Measurements from ENCODE around the gene CFAP43.

Gene CFAP43, protein sequence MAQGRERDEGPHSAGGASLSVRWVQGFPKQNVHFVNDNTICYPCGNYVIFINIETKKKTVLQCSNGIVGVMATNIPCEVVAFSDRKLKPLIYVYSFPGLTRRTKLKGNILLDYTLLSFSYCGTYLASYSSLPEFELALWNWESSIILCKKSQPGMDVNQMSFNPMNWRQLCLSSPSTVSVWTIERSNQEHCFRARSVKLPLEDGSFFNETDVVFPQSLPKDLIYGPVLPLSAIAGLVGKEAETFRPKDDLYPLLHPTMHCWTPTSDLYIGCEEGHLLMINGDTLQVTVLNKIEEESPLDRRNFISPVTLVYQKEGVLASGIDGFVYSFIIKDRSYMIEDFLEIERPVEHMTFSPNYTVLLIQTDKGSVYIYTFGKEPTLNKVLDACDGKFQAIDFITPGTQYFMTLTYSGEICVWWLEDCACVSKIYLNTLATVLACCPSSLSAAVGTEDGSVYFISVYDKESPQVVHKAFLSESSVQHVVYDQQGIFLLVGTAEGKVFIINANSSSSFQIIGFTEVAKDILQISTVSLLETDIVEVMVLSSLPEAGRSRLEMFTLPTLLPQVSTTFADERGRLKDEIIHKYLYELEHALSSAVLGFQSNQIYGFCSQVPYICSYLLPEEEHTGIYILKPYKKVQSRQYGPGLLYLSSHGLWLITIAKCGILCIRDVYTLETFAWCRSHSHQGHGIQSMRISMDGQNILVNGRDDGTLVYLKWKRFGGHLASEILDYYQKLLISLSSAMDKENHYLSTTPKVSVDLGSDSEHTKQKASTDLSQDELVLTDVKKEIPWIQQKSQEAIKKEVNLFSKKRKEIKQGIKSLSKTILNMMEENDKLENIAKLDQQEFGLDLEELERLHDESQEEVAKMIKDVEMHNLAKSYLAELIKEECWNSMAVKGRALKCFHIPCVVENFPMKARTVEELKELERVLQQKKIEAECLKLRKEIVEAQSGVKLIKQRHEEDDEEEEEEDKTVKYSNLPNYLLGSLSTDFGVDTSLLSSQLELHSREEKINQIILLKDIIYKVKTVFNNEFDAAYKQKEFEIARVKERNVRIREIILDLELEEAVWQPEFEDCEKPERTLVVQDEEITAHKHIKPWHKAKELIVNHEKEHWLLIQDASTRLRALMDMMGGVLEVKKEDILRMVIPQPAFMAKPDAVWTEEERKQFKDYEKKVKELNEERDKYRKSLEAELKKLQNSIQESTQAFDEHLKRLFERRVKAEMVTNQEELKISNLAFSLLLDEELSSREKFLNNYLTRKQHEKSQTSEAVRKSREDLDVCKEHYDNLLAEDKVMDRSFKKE (N-terminal part only)

DNA sequence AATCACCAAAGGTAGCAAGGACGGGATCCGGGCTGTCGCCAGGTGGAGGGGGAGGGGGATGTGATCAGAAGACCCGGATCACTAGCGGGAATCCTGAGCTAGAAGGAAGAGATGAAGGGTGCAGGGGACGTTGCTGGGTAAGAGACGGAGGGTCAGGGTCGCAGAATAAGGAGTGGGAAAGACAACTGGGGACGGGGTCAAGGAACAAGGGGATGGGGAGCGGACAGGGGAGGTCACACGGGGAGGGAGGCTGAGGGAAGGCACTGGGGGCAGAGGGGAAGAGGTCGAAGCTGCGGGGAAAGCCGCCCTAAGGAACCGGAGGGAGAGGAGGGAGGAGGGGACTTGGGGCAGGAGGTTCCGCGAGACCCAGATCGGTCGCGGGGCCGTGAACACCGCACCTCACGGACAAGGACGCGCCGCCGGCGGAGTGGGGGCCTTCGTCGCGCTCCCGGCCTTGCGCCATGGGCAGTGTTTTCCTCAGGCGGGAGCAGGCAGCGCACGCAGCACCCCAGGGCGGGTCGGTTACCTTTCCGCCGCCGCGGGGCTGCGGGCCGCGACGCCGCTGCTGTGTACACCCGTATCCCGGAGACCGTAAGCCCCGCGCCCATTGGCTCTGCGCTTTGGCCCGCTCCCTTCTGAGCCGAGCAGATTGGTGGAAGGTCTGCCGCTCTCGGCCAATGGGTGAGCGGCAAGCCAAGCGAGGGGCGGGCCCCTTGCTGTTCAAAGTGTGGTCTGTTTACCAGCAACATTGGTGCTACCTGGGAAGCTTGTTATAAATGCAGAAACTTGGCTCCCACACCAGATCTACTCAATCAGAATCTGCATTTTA is at the start of gene CFAP43:
TSS of gene CFAP43 (minus strand) at position 581 of the 829 bp plus-strand sequence. CDS start at position 463, 118 bp downstream.
- DNase-seq (ENCODE audit: low spot score) = peak; percentile 97

DNA sequence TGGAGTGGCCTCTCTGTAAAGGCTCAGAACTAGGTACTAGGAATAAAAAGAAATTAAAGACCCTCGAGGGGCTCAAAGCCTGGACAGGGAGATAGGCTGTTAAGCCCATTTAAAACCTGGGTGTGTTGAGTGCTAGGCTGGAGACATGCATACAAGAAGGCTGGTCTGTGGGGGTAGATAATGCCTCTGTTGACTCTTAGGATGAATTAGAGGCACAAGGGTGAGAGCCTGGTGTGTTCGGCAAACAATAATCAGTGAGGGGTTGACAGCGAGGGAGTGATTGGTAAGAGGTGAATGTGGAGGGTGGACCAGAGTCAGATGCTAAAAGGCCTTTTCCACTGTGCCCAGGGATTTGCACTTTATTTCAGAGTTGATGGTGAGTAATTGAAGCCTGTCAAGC is 49.5 kb upstream of the CFAP43 start:
- no peak for DNase-seq (ENCODE audit: low spot score)

DNA sequence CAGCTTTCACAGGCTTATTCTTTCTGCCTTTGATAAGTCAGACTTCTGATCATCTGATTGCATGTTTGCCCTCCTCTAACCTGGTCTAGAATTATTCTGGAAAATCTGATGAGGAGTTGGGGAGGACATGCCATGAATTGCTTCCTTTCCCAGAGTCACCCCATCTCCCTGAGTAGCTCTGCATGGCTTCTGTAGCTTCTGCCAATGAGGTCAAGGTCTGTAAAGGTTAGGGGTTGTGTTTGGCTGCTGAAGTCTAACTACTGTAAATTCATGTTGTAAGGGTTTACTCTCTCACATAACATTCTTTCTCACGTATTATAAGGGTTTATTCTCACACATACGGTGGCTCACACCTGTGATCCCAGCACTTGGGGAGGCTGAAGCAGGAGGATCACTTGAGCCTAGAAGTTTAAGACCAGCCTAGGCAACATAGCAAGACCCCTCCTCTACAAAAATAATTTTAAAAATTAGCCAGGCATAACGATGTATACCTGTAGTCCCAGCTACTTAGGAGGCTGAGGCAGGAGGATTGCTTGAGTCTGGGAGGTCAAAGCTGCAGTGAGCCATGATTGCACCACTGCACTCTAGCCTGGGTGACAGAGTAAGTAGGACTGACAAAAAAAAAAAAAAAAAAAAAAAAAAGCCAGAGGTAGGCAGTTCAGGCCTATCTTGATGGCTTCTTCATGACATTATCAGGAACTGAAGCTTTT is 47.5 kb upstream of the CFAP43 start:
- DNase-seq (ENCODE audit: low spot score) = no peak

DNA sequence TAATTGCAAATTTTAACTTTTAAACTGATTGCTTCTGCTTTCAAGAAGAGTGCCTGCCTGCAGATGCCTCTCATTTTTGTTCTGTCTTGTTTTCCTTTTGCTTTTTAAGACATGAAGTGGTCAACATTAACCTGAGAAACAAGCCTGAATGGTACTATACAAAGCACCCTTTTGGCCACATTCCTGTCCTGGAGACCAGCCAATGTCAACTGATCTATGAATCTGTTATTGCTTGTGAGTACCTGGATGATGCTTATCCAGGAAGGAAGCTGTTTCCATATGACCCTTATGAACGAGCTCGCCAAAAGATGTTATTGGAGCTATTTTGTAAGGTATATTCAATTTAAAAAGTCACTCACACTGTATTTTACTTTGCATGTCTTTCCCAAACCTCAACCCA is 45.6 kb upstream of the CFAP43 start:
- no peak for DNase-seq (ENCODE audit: low spot score)

DNA sequence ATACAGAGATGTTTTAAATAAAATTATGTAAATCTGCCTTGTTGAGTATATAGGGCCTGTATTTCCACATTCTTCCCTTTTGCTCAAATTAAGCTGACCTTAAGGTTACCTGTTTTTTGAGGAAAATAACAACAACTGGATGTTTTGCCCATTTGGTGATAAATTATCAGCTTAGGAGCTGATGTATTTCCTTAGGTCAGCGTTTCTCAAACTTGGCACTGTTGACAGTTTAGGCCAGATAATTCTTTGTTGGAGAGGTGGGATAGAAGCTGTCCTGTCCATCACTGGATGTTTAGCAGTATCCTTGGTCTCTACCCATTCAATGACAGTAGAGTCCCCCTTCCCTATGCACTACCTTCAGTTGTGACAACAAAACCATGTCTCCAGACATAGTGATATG is 44.0 kb upstream of the CFAP43 start:
- no peak for DNase-seq (ENCODE audit: low spot score)

DNA sequence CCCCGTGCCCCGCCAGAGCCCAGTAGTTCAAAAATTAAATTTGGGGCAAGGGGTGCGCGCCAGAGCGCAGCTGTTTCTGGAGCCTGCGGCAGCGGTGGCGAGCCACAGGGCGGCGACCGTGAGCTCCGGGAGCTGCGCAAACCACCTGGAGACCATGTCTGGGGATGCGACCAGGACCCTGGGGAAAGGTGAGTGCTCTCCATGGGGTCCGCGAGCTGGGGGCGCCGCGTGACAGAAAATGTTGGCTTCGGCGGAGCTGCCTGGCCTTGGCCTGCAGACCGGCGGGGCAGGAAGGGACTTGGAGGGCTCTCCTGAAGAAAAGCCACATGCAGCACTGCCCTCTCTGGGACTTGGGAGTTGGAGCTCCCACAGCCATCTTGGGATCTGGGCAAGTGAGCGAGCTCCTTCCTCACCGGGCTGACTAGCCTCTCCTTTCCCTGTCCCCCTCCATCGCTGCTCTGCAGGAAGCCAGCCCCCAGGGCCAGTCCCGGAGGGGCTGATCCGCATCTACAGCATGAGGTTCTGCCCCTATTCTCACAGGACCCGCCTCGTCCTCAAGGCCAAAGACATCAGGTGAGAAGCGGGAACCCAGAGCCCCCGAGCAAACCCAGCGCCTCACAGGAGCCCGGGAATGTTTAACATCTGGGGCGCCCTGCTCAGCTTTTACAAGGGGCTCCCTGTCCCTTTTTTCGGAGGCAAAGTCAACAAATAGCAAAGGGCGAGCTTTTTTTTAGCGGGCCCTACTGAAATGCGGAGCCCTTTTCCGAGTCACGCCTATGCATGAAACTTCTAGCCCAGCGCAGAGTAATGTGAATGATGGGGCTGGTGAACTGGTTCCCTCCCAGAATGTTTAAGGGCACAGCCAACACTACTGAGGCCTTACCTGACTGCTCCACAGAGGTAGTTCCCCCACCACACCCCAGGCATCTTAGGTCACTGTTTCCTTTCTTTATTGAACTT is 42.9 kb upstream of the CFAP43 start:
- peak; percentile 67 for DNase-seq (ENCODE audit: low spot score)

DNA sequence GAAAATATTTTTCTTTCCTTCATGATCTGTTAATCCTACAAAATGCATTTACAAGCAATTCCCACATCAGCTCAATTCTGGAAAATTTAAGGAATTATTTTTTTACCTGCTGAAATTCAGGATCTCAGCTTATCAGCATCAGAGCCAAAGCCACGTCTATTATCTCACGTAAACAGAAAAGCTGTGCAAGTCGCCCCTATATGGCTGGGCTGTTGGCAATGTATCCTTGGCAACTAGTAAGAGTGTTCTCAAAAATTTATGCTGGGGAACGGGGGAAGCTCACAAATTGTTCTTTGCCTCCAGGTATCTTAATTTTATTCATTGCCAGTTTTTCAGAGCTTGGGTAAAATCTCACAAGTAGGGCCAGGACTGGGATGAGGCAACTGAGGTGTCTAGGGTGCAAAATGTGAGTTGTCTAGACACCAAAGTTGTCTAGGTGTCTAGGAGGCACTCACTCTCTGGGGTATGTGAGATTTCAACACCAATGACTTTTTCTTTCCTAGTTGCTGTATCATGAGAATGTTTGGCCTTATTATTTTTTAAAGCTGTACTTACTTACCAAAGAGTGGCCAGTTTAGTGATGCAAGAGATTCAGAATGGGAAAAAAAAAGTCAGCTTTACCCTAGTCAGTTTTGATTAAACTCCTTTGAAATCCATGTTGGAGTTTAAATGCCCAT is 41.9 kb upstream of the CFAP43 start:
- no peak for DNase-seq (ENCODE audit: low spot score)

DNA sequence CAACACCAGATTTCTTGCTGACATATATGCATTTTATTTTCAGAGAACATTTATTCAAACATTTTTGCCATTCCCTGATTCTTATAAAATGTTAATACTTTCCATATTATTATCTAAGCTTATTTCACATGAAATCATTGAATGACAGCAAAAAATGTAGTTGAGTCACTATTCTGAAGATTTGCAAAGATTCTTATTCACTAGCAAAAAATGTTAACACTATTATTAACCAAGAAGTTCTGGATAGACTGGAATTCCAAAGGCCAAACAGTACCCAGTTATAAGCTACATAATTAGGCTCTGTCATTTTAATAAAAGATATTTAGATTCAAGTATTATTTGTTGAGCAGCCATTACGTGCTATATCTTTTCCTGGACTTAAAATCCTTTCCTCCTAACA is 41.1 kb upstream of the CFAP43 start:
- no peak for DNase-seq (ENCODE audit: low spot score)

DNA sequence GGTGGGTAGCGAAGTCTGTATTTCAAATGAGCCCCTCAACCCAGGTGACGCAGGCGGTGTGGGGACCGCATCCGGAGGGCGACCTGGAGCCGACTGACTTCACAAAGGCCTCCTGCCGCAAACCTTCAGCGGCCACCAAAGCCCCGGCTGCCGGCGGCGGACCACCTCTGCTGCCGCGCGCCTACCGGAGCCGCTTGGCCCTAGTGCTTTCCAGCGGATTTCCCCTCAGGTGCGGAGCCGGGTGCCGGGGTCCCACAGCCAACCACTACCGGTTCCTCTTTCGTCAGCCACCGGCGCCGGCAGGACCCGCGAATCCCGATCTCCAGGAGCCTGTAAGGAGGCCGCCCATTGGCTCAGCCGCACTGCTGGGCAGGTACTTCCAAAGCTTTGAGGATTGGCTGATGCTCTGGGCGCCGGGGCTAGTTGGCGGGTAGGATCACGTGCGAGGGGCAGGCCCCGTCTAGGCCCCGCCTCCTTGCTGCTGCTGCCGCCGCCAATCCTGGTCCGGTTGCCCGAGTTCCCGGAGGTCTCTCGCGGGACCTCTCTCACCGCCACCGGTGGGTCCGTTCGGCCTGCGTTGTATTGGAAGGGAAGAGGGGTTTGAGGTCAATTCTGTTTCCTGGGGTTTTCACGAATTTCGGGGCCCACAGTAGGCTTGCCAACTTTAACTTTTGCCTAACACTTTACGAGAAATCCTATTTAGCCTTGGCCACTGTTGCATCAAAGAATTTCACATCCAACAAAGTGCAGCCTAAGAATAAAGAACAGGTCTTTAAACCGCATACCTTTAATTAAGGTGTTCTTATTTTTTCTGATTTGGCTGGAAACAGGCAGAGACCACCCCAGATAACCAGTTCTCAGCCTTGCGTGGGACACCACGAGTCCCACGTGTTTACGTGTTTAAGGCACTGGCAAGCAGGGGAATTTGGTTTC is 36.8 kb upstream of the CFAP43 start, which contains the start of gene GSTO2:
TSS of gene GSTO2 (plus strand) at position 472 of the 933 bp plus-strand sequence. CDS start 5,732 bp downstream, outside the sequence.
- peak; percentile 100 for DNase-seq (ENCODE audit: low spot score)

DNA sequence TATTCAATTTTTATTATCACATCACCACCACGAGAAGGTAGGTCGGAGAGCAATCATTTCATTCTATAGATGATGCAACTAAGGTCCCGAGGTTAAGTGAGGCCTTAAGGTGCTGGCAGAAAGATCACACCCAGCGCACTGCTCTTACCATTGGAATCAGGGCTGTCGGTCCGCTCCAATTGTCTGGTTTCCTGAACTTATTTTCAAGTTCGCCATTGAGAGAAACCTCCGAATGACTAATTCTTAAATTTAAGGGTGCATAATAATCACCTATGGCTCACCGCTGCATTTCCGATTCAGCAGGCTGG is 36.2 kb upstream of the CFAP43 start:
- DNase-seq (ENCODE audit: low spot score) = no peak

DNA sequence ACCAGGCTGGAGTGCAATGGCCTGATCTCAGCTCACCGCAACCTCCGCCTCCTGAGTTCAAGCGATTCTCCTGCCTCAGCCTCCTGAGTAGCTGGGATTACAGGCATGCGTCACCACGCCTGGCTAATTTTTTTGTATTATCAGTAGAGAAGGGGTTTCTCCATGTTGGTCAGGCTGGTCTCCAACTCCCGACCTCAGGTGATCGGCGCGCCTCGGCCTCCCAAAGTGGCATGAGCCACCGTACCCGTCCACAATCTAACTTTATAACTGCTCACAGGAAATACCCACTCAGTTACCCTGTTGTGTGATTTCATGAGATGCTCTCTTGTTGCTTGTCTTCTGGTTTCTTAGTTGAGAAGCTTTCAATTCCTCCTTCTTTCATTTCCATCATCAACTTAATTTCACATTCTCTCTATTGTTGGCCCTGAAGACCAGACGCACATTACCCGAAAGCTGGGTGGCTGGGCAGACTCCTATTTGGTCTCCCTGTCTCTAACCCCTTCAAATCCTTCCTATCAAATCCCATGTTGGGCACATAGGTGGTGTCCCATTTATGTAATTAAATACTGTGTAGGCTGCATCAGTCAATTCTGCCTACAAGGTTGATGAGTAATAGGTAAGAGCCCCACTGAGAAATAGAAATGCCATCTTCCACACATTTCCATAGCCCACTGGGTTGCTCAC is 35.7 kb upstream of the CFAP43 start:
- DNase-seq (ENCODE audit: low spot score) = peak; percentile 23

DNA sequence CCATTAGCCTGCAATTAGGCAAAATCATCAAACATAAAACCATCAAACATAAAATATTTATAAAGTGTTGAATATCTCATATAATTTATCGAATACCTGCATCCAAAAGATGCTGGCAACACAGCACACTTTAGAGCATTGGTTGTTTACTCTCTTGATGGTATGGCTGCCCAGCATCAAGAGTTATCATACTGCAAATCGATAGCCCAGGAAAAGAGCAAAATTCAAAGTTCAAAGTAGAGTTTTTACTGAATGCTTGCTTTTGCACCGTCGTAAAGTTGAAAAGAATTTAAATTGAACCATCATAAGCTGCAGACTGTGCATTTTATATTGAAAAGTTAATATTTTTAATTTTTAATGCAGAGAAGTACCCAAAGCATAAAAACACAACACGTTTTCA is 32.6 kb upstream of the CFAP43 start:
- no peak for DNase-seq (ENCODE audit: low spot score)

DNA sequence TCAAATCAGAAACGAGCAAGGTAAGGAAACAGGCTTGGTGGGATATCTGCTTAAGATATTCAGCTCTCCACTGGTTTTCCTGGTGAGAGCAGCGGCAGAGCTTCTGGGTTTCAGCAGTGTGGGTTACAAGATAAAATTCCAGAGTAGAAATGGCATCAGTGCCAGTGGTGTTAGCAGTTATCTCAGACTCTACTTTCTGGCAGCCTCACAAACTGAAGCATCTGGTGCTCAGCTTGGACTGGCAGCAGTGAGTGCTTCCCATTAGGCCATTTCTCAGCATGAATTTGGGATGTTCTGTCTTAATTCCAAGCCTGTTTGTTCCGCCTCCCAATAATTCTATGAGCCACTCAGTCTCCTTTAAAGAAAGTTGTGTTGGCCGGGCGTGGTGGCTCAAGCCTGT is 29.9 kb upstream of the CFAP43 start:
- no peak for DNase-seq (ENCODE audit: low spot score)

DNA sequence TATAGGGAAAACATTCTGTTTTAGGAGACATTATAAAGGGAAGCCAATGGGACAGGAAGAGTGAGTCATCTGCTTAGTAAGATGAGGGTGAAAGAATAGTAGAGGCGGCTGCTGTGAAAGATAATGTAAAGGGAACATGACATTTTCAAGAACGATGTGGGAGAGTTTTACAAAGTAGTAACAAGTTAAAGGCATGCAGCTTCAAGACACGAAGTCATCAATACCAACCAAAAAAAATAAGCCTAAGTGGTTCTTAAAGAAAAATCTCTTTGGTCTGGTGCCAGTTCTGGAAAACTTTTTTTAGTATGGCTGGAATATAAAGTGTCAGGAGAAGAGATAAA is 28.6 kb upstream of the CFAP43 start:
- DNase-seq (ENCODE audit: low spot score) = peak; percentile 35

DNA sequence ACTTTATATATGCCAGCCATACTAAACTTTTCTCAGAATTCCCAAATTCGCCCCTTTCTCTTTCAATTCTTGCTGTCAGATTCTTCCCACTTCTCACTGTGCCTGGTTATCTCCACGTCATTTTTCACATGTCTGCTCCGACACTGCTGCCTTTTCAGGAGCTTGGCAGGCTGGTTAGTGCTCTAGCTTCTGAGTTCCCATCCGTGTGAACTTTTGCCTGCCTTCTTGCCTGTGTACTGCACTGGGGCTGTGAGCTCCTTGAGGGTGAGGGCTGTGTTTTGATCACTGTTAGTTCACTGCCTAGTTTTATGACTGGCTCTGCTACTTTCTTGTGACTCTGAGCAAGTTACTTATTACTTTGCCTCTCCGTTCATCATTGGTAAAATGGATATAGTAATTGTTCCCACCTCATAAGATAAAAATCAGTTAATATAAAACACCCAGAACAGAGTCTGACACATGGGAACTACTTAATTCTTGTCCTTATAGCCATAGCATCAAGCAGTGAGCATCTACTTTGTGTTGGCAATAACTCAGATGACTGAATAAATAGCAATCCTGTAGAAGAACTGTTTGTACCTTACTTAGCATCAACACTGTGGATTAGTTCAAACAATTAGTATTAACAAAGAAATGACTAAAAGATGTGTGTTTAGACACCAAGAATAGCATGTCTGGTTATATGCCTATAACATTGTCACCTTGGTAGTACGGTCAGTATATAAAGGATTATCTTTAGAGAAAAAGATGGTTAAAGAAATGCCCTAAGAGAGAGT is 28.0 kb upstream of the CFAP43 start:
- DNase-seq (ENCODE audit: low spot score) = peak; percentile 42

DNA sequence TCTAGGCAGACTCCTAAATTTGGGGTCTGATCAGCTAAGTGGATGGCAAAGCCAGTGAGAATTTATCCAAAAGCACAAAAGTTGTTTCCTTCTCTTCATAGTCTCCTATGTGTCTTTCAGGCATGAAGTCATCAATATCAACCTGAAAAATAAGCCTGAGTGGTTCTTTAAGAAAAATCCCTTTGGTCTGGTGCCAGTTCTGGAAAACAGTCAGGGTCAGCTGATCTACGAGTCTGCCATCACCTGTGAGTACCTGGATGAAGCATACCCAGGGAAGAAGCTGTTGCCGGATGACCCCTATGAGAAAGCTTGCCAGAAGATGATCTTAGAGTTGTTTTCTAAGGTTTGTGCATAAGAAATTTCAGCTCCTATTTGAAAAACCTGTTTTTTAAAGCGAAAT is 27.3 kb upstream of the CFAP43 start:
- peak; percentile 70 for DNase-seq (ENCODE audit: low spot score)

DNA sequence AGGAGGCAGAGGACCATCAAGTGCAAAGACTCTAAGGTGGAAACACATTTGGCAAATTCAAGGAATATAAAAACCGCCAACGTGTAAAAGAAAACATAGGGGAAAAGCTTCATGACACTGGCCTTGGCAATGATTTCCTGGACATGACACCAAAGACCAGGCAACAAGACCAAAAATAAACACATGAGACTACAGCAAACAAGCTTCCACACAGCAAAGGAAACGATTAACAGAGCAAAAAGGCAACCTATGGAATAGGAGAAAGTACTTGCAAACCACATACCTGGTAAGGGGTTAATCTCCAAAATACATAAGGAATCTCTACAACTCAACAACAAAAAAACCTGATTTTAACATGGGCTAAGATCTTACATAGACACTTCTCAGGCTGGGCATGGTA is 26.0 kb upstream of the CFAP43 start:
- DNase-seq (ENCODE audit: low spot score) = no peak
